HAP-1 (cell line): ENCODE results near the gene GRIN2B.
A peak's percentile ranks its signal among the peaks of the same experiment; 100 is the strongest.

ENCODE experiments used
- DNase-seq, 2 experiments: peaks; one replicate each; pipeline ENCODE4 v3.0.0-alpha.2; 2016 to 2020; ENCODE audit warnings: low spot score in 2 of 2
- H3K27me3 ChIP-seq: fragments of 250-450 bp; sonication (Bioruptor Pico); 2 replicates; pipeline ENCODE4 v1.5.1; 2020; ENCODE audit warnings: low read depth, mild to moderate bottlenecking, moderate library complexity
- H3K36me3 ChIP-seq: fragments of 250-450 bp; sonication (Bioruptor Pico); replicated peaks from 2 replicates; pipeline ENCODE4 v1.5.1; 2020; ENCODE audit warnings: mild to moderate bottlenecking
- H3K4me1 ChIP-seq: fragments of 250-450 bp; sonication (Bioruptor Pico); 2 replicates; pipeline ENCODE4 v1.5.1; 2020; ENCODE audit warnings: mild to moderate bottlenecking
- H3K4me3 ChIP-seq: fragments of 250-450 bp; sonication (Bioruptor Pico); 2 replicates; pipeline ENCODE4 v1.5.1; 2020; ENCODE audit warnings: mild to moderate bottlenecking, moderate library complexity
- H3K9me3 ChIP-seq: fragments of 250-450 bp; sonication (Bioruptor Pico); 2 replicates; pipeline ENCODE4 v1.5.1; 2020; ENCODE audit warnings: mild to moderate bottlenecking, moderate library complexity
- in situ Hi-C: fragments of 300-500 bp; cut with MboI; formaldehyde crosslinking; loops from 3 replicates; pipeline ENCODE4 v1.14.3; 2020; ENCODE audit warnings: low sequenced_read_pairs, inconsistent platforms, mixed read lengths

GRIN2B gene

DNA sequence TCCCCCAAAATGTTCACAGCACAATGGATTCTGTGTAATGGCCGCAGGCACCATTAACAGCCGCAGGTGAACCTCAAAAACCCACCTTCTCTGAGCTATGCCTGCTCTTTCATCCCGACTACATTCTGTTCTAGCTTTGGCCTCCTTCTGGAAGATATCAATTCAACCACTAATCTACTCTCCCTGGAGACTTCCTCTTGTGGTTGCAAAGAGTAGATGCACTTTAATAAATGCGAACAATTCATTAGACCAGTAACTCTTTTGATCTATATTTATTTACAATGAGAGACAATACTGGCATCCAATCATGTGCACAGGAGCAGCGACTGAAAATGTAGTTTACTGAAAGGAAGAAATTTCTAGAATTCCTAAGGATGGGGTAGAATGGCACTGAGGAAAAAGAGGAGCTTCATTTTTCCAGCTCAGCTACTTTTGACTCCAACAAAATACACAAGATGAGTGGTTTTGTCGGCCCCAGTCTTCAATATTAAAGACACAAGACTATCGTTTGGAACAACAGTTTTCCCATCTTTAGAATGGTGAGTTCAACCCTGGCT lies 5.3 kb downstream of the GRIN2B start:
- no peak for DNase-seq
- Histone ChIP-seq H3K9me3 (no peaks in the 10 kb centered on the region), H3K4me1 (no peaks in the 10 kb centered on the region), H3K27me3 (peaks cover 14% of the 10 kb centered on the region), H3K4me3 (no peak overlapping the region), H3K36me3 (no peaks in the 10 kb centered on the region)
- in situ Hi-C loops, result no loop called here

DNA sequence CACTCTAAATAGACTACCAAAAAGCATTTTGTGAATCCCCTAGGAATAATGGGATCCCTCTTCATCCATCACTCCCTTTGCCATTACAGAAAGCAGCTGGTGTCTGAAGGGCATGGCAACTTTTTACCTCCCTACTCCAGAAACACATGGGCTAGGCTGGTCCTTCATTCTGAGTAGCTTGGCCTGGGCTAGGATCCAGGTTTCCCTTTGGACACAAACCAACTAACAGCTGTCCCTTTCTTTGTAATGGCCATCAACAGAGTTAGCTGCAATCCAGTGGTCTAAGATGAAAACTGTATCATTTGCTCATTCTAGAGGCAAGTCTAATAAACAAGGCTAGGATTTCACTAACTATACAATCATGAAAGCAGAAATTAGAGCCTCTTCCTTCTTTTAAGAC lies 7.4 kb downstream of the GRIN2B start:
- no peak for DNase-seq
- H3K36me3 ChIP-seq, result no peaks in the 10 kb centered on the region
- H3K4me1 ChIP-seq, result no peaks in the 10 kb centered on the region
- no peaks in the 10 kb centered on the region for H3K9me3 ChIP-seq
- H3K4me3 ChIP-seq, result no peak overlapping the region
- H3K27me3 ChIP-seq, result peaks cover 2% of the 10 kb centered on the region; the same call in 1 of the 2 replicates
- in situ Hi-C loops, result no loop called here

DNA sequence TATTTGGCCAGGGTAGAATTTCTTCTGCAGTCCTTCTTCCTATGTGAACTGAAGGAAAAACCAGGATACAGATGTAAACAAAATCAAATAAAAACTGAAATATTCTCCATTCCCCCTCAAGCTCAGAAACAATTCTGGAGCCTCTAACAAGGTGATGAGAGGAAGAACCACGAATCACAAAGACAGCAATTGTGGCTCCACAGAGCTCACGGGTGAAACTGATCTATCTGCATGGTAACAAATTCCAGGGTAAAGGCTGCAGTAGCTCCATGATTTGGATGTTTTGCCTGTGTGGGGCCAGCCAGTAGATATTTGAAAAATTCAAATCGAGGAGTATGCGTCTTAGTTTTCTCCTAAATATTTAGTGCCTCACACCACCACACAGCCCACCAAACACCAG lies 10.6 kb downstream of the GRIN2B start:
- in situ Hi-C loops, result no loop called here
- H3K27me3 ChIP-seq, result no peaks in the 10 kb centered on the region; the same call in 1 of the 2 replicates
- DNase-seq, result no peak
- H3K36me3 ChIP-seq, result no peaks in the 10 kb centered on the region
- H3K4me3 ChIP-seq, result no peak overlapping the region
- H3K4me1 ChIP-seq, result no peaks in the 10 kb centered on the region
- no peaks in the 10 kb centered on the region for H3K9me3 ChIP-seq

DNA sequence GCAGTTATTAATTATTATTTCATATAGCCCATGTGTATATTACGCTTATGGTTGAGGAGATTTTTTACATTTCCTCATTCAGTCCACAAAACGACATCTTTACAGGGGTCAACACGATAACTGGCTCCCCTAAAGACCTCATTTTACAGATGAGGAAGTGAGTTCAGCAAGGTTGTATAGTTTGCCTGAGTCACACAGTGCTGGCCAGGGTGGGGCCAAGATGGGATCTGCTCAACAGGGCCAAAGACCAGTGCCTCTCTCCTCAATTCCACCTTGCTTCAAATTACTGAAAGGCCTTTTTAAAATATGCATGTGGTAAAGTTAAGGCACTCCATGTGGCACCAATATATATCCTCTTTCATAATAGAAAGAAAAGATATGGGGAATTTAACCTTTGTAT lies 13.1 kb downstream of the GRIN2B start:
- Histone ChIP-seq H3K27me3 (no peaks in the 10 kb centered on the region; the same call in 1 of the 2 replicates), H3K4me3 (no peak overlapping the region), H3K9me3 (no peaks in the 10 kb centered on the region), H3K36me3 (no peaks in the 10 kb centered on the region), H3K4me1 (no peaks in the 10 kb centered on the region)
- no peak for DNase-seq
- in situ Hi-C loops, result no loop called here

DNA sequence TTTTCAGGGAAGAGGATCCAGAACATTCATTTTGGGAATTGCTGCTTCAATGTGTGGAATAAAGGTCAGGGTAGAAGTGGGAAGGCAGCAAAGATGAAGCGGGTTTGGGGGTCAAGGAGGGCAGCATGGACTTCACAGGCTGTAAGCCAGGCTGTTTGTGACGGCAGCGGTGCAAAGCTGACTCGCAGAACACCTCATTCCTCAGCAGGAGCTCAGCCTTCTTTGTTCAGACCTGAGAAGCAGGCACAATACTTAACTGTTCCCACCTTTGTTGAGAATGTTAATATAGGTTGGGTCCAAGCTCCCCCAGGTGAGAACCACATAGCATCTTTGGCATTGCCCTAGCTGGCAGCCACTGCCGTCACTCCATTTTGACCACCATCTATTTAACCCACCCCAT lies 16.7 kb downstream of the GRIN2B start:
- Histone ChIP-seq H3K36me3 (no peaks in the 10 kb centered on the region), H3K9me3 (no peaks in the 10 kb centered on the region), H3K27me3 (no peaks in the 10 kb centered on the region; the same call in 1 of the 2 replicates), H3K4me1 (no peaks in the 10 kb centered on the region), H3K4me3 (no peak overlapping the region)
- no peak for DNase-seq
- in situ Hi-C loops, result no loop called here

DNA sequence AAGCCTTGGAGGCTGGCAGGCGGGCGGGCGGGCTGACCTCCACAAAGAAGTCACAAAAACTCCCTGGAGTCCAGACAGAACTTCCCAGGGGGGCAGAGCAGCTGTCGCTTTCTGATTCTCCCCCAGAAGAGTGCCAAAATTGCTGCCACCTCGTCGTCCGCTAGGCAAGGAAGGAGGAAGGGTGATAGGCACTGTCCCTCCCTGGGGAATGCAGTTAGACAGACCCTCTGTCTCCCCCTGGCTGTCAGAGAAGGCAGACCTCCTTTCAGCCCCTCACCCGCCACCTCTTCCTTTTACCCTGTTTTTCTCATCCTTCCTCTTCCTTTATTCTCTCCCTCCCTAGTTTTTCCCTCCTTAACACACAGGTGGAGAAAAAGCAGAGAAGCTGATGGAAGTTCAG lies 18.7 kb downstream of the GRIN2B start:
- H3K36me3 ChIP-seq, result no peaks in the 10 kb centered on the region
- no peaks in the 10 kb centered on the region for H3K4me1 ChIP-seq
- peak; percentile 3 to 58 for DNase-seq
- H3K9me3 ChIP-seq, result no peaks in the 10 kb centered on the region
- in situ Hi-C loops, result no loop called here
- H3K4me3 ChIP-seq, result no peak overlapping the region
- no peaks in the 10 kb centered on the region for H3K27me3 ChIP-seq

DNA sequence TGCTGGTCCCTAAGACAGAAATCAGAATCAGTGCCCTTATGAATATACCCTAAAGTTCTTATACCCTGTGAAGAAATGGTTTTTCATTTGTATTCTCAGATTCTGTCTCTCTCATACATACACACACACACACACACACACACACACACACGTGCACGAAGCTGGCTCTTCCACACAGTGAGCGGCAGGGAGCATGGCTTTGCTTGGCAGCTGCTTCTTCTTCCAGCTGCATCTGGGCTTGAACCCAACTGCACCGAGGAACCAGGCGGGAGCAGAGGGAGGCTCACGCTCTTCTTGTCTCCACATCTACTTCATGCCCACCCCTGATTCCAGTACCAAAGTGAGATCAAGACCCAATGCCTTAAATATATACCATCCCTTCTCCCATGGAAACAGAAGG lies 19.4 kb downstream of the GRIN2B start:
- Histone ChIP-seq H3K9me3 (no peaks in the 10 kb centered on the region), H3K4me3 (no peak overlapping the region), H3K4me1 (no peaks in the 10 kb centered on the region), H3K36me3 (no peaks in the 10 kb centered on the region), H3K27me3 (no peaks in the 10 kb centered on the region)
- DNase-seq, result no peak
- in situ Hi-C loops, result no loop called here

DNA sequence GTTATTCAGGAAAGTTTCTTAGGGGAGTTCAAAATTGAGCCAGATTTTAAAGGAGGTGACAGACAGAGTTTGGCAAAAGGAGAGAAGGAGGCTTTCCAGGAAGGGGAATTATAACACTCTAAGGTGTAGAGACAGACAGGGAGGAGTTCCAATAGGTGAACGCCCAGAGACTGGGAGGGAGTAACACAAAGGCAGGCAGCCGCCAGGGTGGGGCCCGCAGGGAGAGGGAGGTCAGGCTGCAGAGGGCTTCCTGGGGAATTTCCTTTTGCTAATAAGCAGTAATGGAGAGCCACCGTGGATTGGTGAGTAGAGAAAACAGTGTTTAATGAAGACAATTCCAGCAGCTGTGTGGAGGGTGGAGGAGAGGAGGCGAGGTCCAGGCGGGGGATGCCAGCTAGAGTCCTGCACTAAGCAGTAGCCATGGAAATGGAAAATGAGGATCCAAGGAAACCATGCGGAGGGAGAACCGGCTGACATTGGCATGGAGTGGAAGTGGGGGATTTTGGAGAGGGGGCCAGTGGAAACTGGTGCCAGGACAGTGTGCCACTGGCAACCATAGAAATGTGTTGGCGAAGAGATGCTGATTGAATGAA lies 22.2 kb downstream of the GRIN2B start:
- no peak overlapping the region for H3K4me3 ChIP-seq
- DNase-seq, result no peak
- H3K27me3 ChIP-seq, result no peaks in the 10 kb centered on the region
- H3K36me3 ChIP-seq, result no peaks in the 10 kb centered on the region
- no peaks in the 10 kb centered on the region for H3K9me3 ChIP-seq
- no peaks in the 10 kb centered on the region for H3K4me1 ChIP-seq
- in situ Hi-C loops, result no loop called here

DNA sequence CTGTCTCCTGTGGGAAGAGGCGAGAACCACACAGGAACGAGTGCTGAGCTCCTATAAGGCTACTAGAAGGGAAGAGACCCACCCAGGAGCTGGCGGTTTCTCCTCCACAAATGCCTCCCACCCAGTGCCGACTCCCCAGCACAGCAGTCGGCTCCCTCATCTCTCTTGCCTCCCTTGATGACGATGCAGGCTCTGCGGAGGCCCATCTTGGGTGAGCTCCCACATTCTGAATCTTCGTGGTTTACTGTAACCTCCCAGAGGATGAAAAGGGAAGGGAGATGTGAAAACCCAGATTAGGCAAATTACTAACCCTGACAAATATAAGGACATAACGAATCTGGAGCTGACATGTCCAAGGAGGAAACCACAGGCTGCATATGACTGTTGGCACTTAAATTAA lies 23.8 kb downstream of the GRIN2B start:
- DNase-seq, result no peak
- H3K4me3 ChIP-seq, result no peak overlapping the region
- no peaks in the 10 kb centered on the region for H3K4me1 ChIP-seq
- H3K9me3 ChIP-seq, result no peaks in the 10 kb centered on the region
- no peaks in the 10 kb centered on the region for H3K36me3 ChIP-seq
- H3K27me3 ChIP-seq, result no peaks in the 10 kb centered on the region
- in situ Hi-C loops, result no loop called here

DNA sequence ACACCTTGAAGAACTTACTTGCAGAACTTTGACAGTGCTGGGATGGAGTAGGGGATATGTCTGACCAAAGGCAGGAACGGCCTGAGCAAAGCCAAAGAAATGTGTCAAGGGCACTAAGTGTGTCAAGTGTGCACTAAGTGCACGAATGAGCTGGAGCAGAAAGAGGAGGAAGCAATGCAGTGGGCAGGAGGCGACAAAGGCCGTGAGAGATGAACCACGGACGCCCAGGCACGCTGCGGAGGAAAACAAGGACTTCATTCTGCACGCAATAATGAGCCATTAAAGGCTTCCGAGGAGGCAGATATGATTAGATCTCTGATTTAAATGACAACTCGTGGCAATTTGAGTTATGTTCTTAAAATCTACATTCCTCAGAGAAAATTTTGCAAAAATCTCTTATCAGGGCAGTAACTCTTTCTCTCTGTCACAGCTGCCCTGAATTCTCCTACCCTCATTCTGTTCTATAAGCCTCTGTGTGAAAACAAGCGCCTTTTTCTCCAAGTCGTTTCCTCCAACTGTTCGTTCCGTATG lies 25.3 kb downstream of the GRIN2B start:
- H3K4me1 ChIP-seq, result no peaks in the 10 kb centered on the region
- H3K27me3 ChIP-seq, result no peaks in the 10 kb centered on the region
- no peak overlapping the region for H3K4me3 ChIP-seq
- DNase-seq, result no peak
- no peaks in the 10 kb centered on the region for H3K36me3 ChIP-seq
- in situ Hi-C loops, result no loop called here
- H3K9me3 ChIP-seq, result no peaks in the 10 kb centered on the region

DNA sequence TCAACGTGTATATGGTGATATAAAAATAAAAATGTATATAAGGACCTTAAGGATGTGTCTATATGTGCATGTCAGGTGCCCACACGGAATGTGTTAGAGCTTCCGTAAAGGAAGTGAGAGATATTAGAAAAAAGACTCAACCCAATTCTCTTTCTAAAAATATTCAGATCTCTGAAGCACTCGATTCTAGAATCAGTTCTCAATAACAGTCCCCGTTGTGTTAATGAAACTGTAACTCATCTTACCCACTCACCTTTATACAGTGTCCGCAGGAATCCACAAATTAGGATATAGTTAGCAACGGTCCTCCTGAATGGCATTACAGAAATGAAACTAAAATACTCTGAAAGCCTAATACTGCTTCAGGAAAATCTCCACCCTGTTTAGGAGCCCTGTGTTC lies 29.3 kb downstream of the GRIN2B start:
- in situ Hi-C loops, result no loop called here
- DNase-seq, result no peak
- H3K27me3 ChIP-seq, result no peaks in the 10 kb centered on the region
- H3K4me1 ChIP-seq, result no peaks in the 10 kb centered on the region
- H3K9me3 ChIP-seq, result no peaks in the 10 kb centered on the region
- no peaks in the 10 kb centered on the region for H3K36me3 ChIP-seq
- H3K4me3 ChIP-seq, result no peak overlapping the region

DNA sequence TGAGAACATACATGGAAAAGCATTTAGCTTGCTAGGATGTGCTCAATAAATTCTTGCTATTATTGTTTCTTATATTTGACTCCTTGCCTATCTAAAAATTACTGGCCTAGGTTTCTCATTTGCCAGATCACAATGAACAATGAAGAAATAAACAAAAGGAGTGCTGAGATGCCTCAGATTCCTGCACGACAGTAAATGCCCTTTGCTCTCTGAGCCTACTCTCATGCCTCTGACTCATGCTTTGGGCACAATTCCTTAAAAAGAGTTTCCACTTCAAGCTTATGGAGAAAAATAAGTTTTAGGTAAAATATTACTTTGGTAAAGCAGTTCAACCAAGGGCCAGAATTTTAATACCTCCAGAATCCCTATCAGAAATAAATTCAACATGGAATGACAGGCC lies 30.9 kb downstream of the GRIN2B start:
- DNase-seq, result no peak
- no peaks in the 10 kb centered on the region for H3K9me3 ChIP-seq
- no peaks in the 10 kb centered on the region for H3K27me3 ChIP-seq
- in situ Hi-C loops, result no loop called here
- H3K4me1 ChIP-seq, result no peaks in the 10 kb centered on the region
- no peak overlapping the region for H3K4me3 ChIP-seq
- H3K36me3 ChIP-seq, result no peaks in the 10 kb centered on the region

DNA sequence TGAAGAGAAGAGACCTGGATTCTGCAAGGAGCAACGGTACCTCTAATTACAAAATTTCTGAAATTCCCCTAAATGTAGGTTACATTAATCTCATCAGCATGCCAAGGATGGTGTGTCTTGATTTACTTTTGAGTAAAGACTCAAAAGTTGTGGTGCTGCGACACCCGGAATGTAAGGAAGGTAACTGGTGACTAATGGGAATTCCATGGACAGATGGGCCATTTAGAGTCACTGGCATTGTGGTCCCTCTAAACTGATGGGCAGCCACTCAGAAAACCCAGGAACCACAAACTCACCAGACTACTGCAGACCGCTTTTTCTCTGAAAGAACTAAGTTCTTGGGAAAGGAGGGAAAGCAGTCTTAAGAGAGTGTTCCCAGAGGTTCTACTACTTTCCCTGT lies 32.8 kb downstream of the GRIN2B start:
- in situ Hi-C loops, result no loop called here
- H3K36me3 ChIP-seq, result no peaks in the 10 kb centered on the region
- no peak overlapping the region for H3K4me3 ChIP-seq
- DNase-seq, result no peak
- H3K27me3 ChIP-seq, result no peaks in the 10 kb centered on the region
- H3K9me3 ChIP-seq, result no peaks in the 10 kb centered on the region
- no peaks in the 10 kb centered on the region for H3K4me1 ChIP-seq

DNA sequence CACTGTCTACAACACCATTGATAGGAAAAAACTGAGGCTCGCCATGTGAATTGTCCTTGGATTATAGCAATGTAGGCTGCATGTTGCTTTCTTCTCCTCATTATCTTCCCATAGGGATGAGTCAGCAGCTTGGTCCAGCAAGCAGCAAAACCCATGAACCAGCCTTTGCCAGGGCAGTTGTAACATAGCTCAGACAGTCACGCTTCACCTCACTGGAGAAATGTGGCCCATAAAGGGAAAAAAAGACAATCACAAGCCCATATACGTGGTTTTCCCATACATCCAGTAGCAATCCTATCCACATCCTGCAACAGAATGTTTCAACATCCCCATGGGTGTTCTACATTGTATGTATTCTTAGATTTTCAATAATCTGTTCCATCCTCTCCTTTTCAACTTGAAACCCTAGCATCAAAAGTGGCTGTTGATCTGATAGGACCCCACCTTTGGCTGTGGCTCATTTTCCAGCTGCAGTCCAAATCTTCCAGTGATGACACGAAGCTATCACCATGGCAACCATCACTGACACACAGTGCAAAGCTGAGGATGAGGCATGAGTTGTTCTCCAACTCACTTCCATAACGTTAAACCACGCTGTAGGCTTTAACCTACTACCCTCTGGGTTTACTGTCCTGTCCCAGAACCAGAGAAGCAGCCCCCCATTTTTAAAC lies 34.0 kb downstream of the GRIN2B start:
- in situ Hi-C loops, result no loop called here
- no peak overlapping the region for H3K4me3 ChIP-seq
- DNase-seq, result no peak
- H3K9me3 ChIP-seq, result no peaks in the 10 kb centered on the region
- no peaks in the 10 kb centered on the region for H3K4me1 ChIP-seq
- no peaks in the 10 kb centered on the region for H3K36me3 ChIP-seq
- H3K27me3 ChIP-seq, result no peaks in the 10 kb centered on the region
